ENCODE data around the gene CD300C. TPM values are rescaled to one million over a fixed set of nuclear protein-coding genes. Genes with fewer than 3 reads are reported as not detected.
"Not testable (repeated sequence)": the region's sequence is repeated elsewhere in the genome, so short reads cannot be mapped to it uniquely, and the experiment has no call there.

Gene CD300C
- total RNA-seq, 2 experiments from 2014 or later: not detected

GRCh38 chr17:74529243-74529642, 16.7 kb downstream of the CD300C start:
- DNase-seq: no peak

GRCh38 chr17:74528491-74529199, 17.3 kb downstream of the CD300C start:
- Mint-ChIP-seq H3K27ac (no peak overlapping the region), H3K36me3 (no peaks in the 10 kb centered on the region), H3K4me1 (peaks cover 2% of the 10 kb centered on the region), H3K4me3 (no peak overlapping the region), H3K27me3 (peaks cover 53% of the 10 kb centered on the region), H3K9me3 (no peaks in the 10 kb centered on the region)
- DNase-seq: no peak

More at GRCh38 chr17:74529243-74529642, 16.7 kb downstream of the CD300C start:
- Mint-ChIP-seq H3K27ac (no peak overlapping the region), H3K36me3 (no peaks in the 10 kb centered on the region), H3K4me1 (peaks cover 2% of the 10 kb centered on the region), H3K27me3 (peaks cover 52% of the 10 kb centered on the region), H3K9me3 (no peaks in the 10 kb centered on the region), H3K4me3 (no peak overlapping the region)

DNA sequence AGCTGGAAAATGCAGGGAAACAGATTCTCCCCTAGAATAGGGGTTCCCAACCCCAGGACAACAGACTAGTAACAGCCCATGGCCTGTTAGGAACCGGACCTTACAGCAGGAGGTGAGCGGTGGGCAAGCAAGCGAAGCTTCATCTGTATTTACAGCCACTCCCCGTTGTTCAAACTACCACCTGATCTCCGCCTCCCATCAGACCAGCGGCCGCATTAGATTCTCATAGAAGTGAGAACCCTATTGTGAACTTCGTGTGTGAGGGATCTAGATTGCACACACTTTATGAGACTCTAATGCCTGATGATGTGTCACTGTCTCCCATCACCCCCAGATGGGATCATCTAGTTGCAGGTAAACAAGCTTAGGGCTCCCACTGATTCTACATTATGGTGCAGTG, 18.2 kb downstream of the CD300C start:
- no peaks in the 10 kb centered on the region for H3K9me3 Mint-ChIP-seq
- peaks cover 52% of the 10 kb centered on the region for H3K27me3 Mint-ChIP-seq
- H3K4me1 Mint-ChIP-seq: no peaks in the 10 kb centered on the region
- H3K4me3 Mint-ChIP-seq: no peak overlapping the region
- H3K27ac Mint-ChIP-seq: no peak overlapping the region
- DNase-seq: no peak
- H3K36me3 Mint-ChIP-seq: peaks cover 2% of the 10 kb centered on the region

DNA sequence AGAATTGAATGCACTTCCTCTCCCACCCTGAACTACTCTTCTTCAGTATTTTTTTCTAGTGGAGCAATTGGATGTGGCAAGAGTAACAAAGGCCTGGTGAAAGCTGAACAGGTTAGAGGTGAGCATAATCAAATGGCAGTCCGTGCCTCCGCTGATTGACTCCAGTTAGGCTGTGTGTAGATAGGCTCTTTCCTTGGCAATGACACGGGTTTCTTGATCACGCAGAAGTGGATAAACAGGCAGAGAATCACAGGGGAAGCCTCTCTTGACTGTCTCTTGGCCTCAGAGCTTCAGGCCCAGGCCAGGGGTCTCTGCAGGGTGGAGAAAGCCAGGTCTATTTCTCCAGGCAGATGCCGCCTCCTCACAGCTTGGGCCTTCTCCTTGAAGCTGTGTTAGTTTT, 18.8 kb downstream of the CD300C start:
- Mint-ChIP-seq H3K9me3 (no peaks in the 10 kb centered on the region), H3K4me3 (no peak overlapping the region), H3K27me3 (peaks cover 49% of the 10 kb centered on the region), H3K4me1 (no peaks in the 10 kb centered on the region), H3K27ac (no peak overlapping the region), H3K36me3 (peaks cover 2% of the 10 kb centered on the region)
- no peak for DNase-seq

GRCh38 chr17:74526681-74527080, 19.2 kb downstream of the CD300C start:
- Mint-ChIP-seq H3K27ac (no peak overlapping the region), H3K27me3 (peaks cover 49% of the 10 kb centered on the region), H3K4me3 (no peak overlapping the region), H3K9me3 (no peaks in the 10 kb centered on the region), H3K4me1 (peaks cover 2% of the 10 kb centered on the region), H3K36me3 (peaks cover 2% of the 10 kb centered on the region)
- DNase-seq: no peak

- Mint-ChIP-seq H3K27ac (no peak overlapping the region), H3K36me3 (peaks cover 2% of the 10 kb centered on the region), H3K27me3 (peaks cover 49% of the 10 kb centered on the region), H3K4me1 (peaks cover 5% of the 10 kb centered on the region), H3K9me3 (no peaks in the 10 kb centered on the region), H3K4me3 (no peak overlapping the region)
- no peak for DNase-seq
These were observed 20.1 kb downstream of the CD300C start for GRCh38 chr17:74525781-74526288.

DNA sequence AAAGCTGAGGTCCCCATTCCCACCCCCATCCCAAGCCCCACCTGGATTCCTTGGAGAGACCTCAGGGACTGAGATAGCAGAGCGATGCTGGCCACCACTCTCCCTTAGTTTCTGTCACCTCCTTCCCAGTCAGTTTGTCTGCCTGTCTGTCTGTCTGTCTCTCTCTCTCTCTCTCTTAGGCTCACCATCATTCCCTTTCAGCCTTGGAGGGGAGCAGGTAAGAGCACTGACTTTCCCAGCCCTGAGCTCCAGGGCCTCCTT, 20.5 kb downstream of the CD300C start:
- H3K4me1 Mint-ChIP-seq: peaks cover 5% of the 10 kb centered on the region
- no peak overlapping the region for H3K27ac Mint-ChIP-seq
- H3K4me3 Mint-ChIP-seq: no peak overlapping the region
- H3K9me3 Mint-ChIP-seq: no peaks in the 10 kb centered on the region
- DNase-seq: no peak
- H3K27me3 Mint-ChIP-seq: peaks cover 47% of the 10 kb centered on the region
- peaks cover 2% of the 10 kb centered on the region for H3K36me3 Mint-ChIP-seq

GRCh38 chr17:74524653-74525464, 21.1 kb downstream of the CD300C start:
- Mint-ChIP-seq H3K9me3 (no peaks in the 10 kb centered on the region), H3K4me3 (no peak overlapping the region), H3K36me3 (peaks cover 2% of the 10 kb centered on the region), H3K27ac (no peak overlapping the region), H3K4me1 (peaks cover 5% of the 10 kb centered on the region), H3K27me3 (peaks cover 44% of the 10 kb centered on the region)
- no peak for DNase-seq

GRCh38 chr17:74523308-74523707, 22.6 kb downstream of the CD300C start:
- H3K27ac Mint-ChIP-seq: no peak overlapping the region

GRCh38 chr17:74522381-74523105, 23.4 kb downstream of the CD300C start:
- H3K27me3 Mint-ChIP-seq: peaks cover 51% of the 10 kb centered on the region

More at GRCh38 chr17:74523308-74523707, 22.6 kb downstream of the CD300C start:
- peaks cover 44% of the 10 kb centered on the region for H3K27me3 Mint-ChIP-seq
- H3K9me3 Mint-ChIP-seq: peaks cover 8% of the 10 kb centered on the region
- peaks cover 4% of the 10 kb centered on the region for H3K36me3 Mint-ChIP-seq
- H3K4me1 Mint-ChIP-seq: peaks cover 5% of the 10 kb centered on the region
- DNase-seq: no peak
- no peak overlapping the region for H3K4me3 Mint-ChIP-seq

GRCh38 chr17:74521701-74522201, 24.2 kb downstream of the CD300C start:
- Mint-ChIP-seq H3K4me1 (peaks cover 5% of the 10 kb centered on the region), H3K4me3 (no peak overlapping the region), H3K27ac (no peak overlapping the region), H3K9me3 (peaks cover 8% of the 10 kb centered on the region), H3K36me3 (peaks cover 4% of the 10 kb centered on the region), H3K27me3 (peaks cover 55% of the 10 kb centered on the region)
- no peak for DNase-seq

More at GRCh38 chr17:74522381-74523105, 23.4 kb downstream of the CD300C start:
- Mint-ChIP-seq H3K9me3 (peaks cover 8% of the 10 kb centered on the region), H3K27ac (no peak overlapping the region), H3K4me1 (peaks cover 5% of the 10 kb centered on the region), H3K4me3 (no peak overlapping the region), H3K36me3 (peaks cover 4% of the 10 kb centered on the region)
- no peak for DNase-seq

- H3K4me1 Mint-ChIP-seq: peaks cover 5% of the 10 kb centered on the region
- peaks cover 8% of the 10 kb centered on the region for H3K9me3 Mint-ChIP-seq
- no peak overlapping the region for H3K4me3 Mint-ChIP-seq
- no peak for DNase-seq
- no peak overlapping the region for H3K27ac Mint-ChIP-seq
- peaks cover 4% of the 10 kb centered on the region for H3K36me3 Mint-ChIP-seq
- H3K27me3 Mint-ChIP-seq: peaks cover 59% of the 10 kb centered on the region
These were observed 25.0 kb downstream of the CD300C start for GRCh38 chr17:74520790-74521480.

- Mint-ChIP-seq H3K4me1 (peaks cover 5% of the 10 kb centered on the region), H3K27me3 (peaks cover 55% of the 10 kb centered on the region)
- no peak for DNase-seq
These were observed 25.9 kb downstream of the CD300C start for GRCh38 chr17:74520016-74520434.

DNA sequence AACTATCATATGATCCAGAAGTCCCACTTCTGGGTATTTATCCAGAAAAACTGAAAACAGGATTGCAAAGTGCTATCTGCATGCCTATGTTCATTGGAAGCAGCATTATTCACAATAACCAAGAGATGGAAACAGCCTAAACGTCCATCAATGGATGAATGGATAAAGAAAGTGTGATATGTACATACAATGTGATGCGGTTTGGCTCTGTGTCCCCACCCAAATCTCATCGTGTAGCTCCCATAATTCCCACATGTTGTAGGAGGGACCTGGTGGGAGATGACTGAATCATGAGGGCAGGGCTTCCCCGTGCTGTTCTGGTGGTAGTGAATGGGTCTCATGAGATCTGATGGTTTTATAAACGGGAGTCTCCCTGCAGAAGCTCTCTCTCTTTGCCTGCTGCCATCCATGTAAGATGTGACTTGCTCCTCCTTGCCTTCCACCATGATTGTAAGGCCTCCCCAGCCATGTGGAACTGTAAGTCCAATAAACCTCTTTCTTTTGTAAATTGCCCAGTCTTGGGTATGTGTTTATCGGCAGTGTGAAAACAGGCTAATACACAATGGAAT, 27.4 kb downstream of the CD300C start:
- not testable (repeated sequence) for H3K27ac Mint-ChIP-seq
- Mint-ChIP-seq H3K9me3 (peaks cover 23% of the 10 kb centered on the region), H3K4me1 (peaks cover 15% of the 10 kb centered on the region)

More at GRCh38 chr17:74520016-74520434, 25.9 kb downstream of the CD300C start:
- no peak overlapping the region for H3K4me3 Mint-ChIP-seq
- H3K27ac Mint-ChIP-seq: no peak overlapping the region
- H3K36me3 Mint-ChIP-seq: peaks cover 4% of the 10 kb centered on the region
- peaks cover 11% of the 10 kb centered on the region for H3K9me3 Mint-ChIP-seq

More for the DNA sequence above, 27.4 kb downstream of the CD300C start:
- H3K4me3 Mint-ChIP-seq, DNase-seq: not testable (repeated sequence)
- H3K36me3 Mint-ChIP-seq: peaks cover 14% of the 10 kb centered on the region
- H3K27me3 Mint-ChIP-seq: peaks cover 53% of the 10 kb centered on the region
